ENCODE data around the gene COX7B2. TPM values are rescaled to one million over a fixed set of nuclear protein-coding genes. Genes with fewer than 3 reads are reported as not detected.

COX7B2 gene
- total and polyA plus RNA-seq, 2 of the 13 experiments (the other 11 are each of a cell fraction or from before 2014, with no cell fraction given) = not detected

DNA sequence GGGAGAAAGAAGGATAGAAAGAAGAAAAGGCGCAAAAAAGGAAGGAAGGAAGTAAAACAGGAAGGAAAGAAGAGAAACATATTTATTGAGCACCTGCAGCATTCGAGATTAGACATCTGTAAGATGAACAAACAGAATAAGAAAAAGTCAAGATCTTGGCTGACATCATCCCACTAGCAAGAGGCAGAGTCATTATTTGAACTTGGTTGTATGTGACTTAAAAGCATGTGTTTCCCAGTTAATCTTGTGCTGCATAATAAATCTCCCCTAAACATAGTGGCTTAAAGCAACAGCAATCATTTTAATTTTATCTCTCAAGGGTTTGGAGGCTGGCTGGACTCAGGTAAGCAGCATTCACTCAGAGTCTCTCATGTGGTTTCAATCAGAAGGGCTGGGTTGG, 38.5 kb upstream of the COX7B2 start (continued):
- TF ChIP-seq, protein P1, sequence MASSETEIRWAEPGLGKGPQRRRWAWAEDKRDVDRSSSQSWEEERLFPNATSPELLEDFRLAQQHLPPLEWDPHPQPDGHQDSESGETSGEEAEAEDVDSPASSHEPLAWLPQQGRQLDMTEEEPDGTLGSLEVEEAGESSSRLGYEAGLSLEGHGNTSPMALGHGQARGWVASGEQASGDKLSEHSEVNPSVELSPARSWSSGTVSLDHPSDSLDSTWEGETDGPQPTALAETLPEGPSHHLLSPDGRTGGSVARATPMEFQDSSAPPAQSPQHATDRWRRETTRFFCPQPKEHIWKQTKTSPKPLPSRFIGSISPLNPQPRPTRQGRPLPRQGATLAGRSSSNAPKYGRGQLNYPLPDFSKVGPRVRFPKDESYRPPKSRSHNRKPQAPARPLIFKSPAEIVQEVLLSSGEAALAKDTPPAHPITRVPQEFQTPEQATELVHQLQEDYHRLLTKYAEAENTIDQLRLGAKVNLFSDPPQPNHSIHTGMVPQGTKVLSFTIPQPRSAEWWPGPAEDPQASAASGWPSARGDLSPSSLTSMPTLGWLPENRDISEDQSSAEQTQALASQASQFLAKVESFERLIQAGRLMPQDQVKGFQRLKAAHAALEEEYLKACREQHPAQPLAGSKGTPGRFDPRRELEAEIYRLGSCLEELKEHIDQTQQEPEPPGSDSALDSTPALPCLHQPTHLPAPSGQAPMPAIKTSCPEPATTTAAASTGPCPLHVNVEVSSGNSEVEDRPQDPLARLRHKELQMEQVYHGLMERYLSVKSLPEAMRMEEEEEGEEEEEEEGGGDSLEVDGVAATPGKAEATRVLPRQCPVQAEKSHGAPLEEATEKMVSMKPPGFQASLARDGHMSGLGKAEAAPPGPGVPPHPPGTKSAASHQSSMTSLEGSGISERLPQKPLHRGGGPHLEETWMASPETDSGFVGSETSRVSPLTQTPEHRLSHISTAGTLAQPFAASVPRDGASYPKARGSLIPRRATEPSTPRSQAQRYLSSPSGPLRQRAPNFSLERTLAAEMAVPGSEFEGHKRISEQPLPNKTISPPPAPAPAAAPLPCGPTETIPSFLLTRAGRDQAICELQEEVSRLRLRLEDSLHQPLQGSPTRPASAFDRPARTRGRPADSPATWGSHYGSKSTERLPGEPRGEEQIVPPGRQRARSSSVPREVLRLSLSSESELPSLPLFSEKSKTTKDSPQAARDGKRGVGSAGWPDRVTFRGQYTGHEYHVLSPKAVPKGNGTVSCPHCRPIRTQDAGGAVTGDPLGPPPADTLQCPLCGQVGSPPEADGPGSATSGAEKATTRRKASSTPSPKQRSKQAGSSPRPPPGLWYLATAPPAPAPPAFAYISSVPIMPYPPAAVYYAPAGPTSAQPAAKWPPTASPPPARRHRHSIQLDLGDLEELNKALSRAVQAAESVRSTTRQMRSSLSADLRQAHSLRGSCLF (CRISPR knock-in tag; IDR thresholded peaks at IDR 0.05; ENCODE audit: borderline replicate concordance) = no peak
- no peak for TF ChIP-seq PPARG (CRISPR knock-in tag; conservative IDR thresholded peaks at IDR 0.05)
- TF ChIP-seq, protein P2, sequence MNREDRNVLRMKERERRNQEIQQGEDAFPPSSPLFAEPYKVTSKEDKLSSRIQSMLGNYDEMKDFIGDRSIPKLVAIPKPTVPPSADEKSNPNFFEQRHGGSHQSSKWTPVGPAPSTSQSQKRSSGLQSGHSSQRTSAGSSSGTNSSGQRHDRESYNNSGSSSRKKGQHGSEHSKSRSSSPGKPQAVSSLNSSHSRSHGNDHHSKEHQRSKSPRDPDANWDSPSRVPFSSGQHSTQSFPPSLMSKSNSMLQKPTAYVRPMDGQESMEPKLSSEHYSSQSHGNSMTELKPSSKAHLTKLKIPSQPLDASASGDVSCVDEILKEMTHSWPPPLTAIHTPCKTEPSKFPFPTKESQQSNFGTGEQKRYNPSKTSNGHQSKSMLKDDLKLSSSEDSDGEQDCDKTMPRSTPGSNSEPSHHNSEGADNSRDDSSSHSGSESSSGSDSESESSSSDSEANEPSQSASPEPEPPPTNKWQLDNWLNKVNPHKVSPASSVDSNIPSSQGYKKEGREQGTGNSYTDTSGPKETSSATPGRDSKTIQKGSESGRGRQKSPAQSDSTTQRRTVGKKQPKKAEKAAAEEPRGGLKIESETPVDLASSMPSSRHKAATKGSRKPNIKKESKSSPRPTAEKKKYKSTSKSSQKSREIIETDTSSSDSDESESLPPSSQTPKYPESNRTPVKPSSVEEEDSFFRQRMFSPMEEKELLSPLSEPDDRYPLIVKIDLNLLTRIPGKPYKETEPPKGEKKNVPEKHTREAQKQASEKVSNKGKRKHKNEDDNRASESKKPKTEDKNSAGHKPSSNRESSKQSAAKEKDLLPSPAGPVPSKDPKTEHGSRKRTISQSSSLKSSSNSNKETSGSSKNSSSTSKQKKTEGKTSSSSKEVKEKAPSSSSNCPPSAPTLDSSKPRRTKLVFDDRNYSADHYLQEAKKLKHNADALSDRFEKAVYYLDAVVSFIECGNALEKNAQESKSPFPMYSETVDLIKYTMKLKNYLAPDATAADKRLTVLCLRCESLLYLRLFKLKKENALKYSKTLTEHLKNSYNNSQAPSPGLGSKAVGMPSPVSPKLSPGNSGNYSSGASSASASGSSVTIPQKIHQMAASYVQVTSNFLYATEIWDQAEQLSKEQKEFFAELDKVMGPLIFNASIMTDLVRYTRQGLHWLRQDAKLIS (CRISPR knock-in tag; IDR thresholded peaks at IDR 0.05) = no peak

Measured in HepG2 (cell line).